Stimulated activated CD8-positive, alpha-beta memory T cell treated with anti-CD3 and anti-CD28 coated beads, Interleukin-2, amount 100 ng/mL, for 1 hour (primary cell): ENCODE data around the gene TBC1D22A.
"Not testable (repeated sequence)": the region's sequence is repeated elsewhere in the genome, so short reads cannot be mapped to it uniquely, and the experiment has no call there.

Experiments
- DNase-seq, 2 donors: peaks; one replicate each; pipeline ENCODE4 v3.0.0-alpha.2; 2020; ENCODE audit warnings: low read depth in 2 of 2

TBC1D22A gene

GRCh38 chr22:47139790-47140119 lies 377.3 kb downstream of the TBC1D22A start:
- DNase-seq: no peak

- not testable (repeated sequence) for DNase-seq
Observed at GRCh38 chr22:47140975-47141374, 378.5 kb downstream of the TBC1D22A start.

GRCh38 chr22:47142427-47143046 lies 380.1 kb downstream of the TBC1D22A start:
- no peak for DNase-seq

GRCh38 chr22:47143249-47143938 lies 380.9 kb downstream of the TBC1D22A start:
- DNase-seq: no peak

- DNase-seq: no peak
Observed at GRCh38 chr22:47144076-47144765, 381.8 kb downstream of the TBC1D22A start.

- no peak for DNase-seq
Observed at GRCh38 chr22:47144791-47145425, 382.5 kb downstream of the TBC1D22A start.

- DNase-seq: no peak
Observed at GRCh38 chr22:47145883-47146282, 383.4 kb downstream of the TBC1D22A start.

- DNase-seq: no peak
Observed at GRCh38 chr22:47146391-47146790, 383.9 kb downstream of the TBC1D22A start.

GRCh38 chr22:47146941-47147340 lies 384.5 kb downstream of the TBC1D22A start:
- no peak for DNase-seq

GRCh38 chr22:47147572-47147971 lies 385.1 kb downstream of the TBC1D22A start:
- DNase-seq: no peak

GRCh38 chr22:47148510-47148909 lies 386.1 kb downstream of the TBC1D22A start:
- DNase-seq: no peak

GRCh38 chr22:47148956-47149728 lies 386.7 kb downstream of the TBC1D22A start:
- no peak for DNase-seq

- DNase-seq: no peak
Observed at GRCh38 chr22:47149976-47150375, 387.5 kb downstream of the TBC1D22A start.

- DNase-seq: no peak
Observed at GRCh38 chr22:47150426-47150825, 388.0 kb downstream of the TBC1D22A start.

GRCh38 chr22:47151064-47151463 lies 388.6 kb downstream of the TBC1D22A start:
- DNase-seq: no peak

GRCh38 chr22:47151490-47151889 lies 389.0 kb downstream of the TBC1D22A start:
- no peak for DNase-seq

- no peak for DNase-seq
Observed at GRCh38 chr22:47152236-47152635, 389.8 kb downstream of the TBC1D22A start.

GRCh38 chr22:47152938-47153337 lies 390.5 kb downstream of the TBC1D22A start:
- no peak for DNase-seq

- DNase-seq: no peak
Observed at GRCh38 chr22:47153854-47154525, 391.5 kb downstream of the TBC1D22A start.

GRCh38 chr22:47154621-47155081 lies 392.2 kb downstream of the TBC1D22A start:
- no peak for DNase-seq
